ENCODE results near the gene EFNA2. TPM values are rescaled to one million over a fixed set of nuclear protein-coding genes. Genes with fewer than 3 reads are reported as not detected.

EFNA2 gene
- total RNA-seq (2013), result not detected
- not detected for polyA plus RNA-seq
- 0.24 TPM in 1 of 2 replicates, not detected in the other for polyA minus RNA-seq
- total RNA-seq, result 0 to 0.30 (median 0.10) reads per million in 11 experiments

DNA sequence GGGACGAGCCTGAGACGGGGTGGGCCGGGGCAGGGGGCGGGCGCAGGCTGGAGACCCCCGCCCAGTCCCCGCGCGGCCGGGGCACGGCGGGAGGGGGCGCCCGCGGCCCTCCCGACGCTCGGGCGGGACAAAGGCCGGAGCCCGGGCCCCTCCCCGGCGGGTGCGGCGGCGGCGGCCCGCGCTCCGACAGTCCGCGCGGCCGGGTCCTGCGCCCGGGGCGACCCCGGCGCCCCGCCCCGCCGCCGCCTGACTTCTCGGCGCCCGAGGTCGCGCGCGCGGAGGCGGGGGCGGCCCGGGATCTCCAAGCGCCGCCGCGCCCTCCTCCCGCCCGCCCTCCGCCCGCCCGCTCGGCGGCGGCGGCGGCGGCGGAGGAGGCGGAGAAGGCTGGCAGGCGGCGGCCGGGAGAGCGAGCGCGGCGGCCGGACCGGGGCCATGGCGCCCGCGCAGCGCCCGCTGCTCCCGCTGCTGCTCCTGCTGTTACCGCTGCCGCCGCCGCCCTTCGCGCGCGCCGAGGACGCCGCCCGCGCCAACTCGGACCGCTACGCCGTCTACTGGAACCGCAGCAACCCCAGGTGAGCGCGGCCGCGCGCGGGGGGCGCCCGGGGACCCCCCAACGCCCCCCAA lies at the start of gene EFNA2:
TSS of gene EFNA2 (plus strand) at position 137 of the 624 bp plus-strand sequence. CDS start at position 433, 296 bp downstream.
- no peaks in the 10 kb centered on the region for H3K79me2 ChIP-seq (ENCODE audit: insufficient read depth, low read length)
- no peak for DNase-seq
- Mint-ChIP-seq H3K36me3 (peaks cover 0 to 7% of the 10 kb centered on the region in 2 donors), H3K27ac (no peak within 1 kb of the TSS), H3K4me3 (peak within 1 kb of the TSS in 1 of 2 donors; percentile 81), H3K27me3 (ENCODE audit: low read depth in 3 of 3) (peaks cover 40 to 67% (median 45%) of the 10 kb centered on the region in 3 donors), H3K9me3 (peaks cover 0 to 13% (median 5%) of the 10 kb centered on the region in 7 donors), H3K4me1 (peaks cover 3% of the 10 kb centered on the region)
- H3K4me3 ChIP-seq (replicated peaks in 1 of 3; ENCODE audit: low read depth in 2 of 3, low read length in 3 of 3), result no peak within 1 kb of the TSS
- H3K9ac ChIP-seq (ENCODE audit: insufficient read depth, low read length, poor library complexity, severe bottlenecking), result no peak within 1 kb of the TSS
- no peak within 1 kb of the TSS for H3K4me2 ChIP-seq (replicated peaks; ENCODE audit: extremely low read depth, low read length, poor library complexity, severe bottlenecking)
- intact Hi-C loops (cut with micrococcal nuclease), result no loop called here
- no peaks in the 10 kb centered on the region for H4K20me1 ChIP-seq (ENCODE audit: insufficient read depth, low read length)
- H2AFZ ChIP-seq (ENCODE audit: insufficient read depth, low read depth, low read length, poor library complexity, severe bottlenecking), result no peak within 1 kb of the TSS
- under 1% methylated on average over 111 of the region's 113 CpGs for WGBS (ENCODE audit: insufficient coverage)
- H3K27me3 ChIP-seq (ENCODE audit: control insufficient read depth in 2 of 2, insufficient read depth in 2 of 2, low read length in 2 of 2), result peaks cover 14 to 54% of the 10 kb centered on the region in 2 donors
- H3K9me3 ChIP-seq (replicated peaks in 1 of 2; ENCODE audit: control insufficient read depth in 1 of 2, insufficient read depth in 1 of 2, low read length in 2 of 2), result peaks cover 0 to 10% of the 10 kb centered on the region in 2 donors
- no peaks in the 10 kb centered on the region for H3K4me1 ChIP-seq (ENCODE audit: control insufficient read depth in 1 of 2, insufficient read depth in 2 of 2, low read length in 2 of 2)
- TF ChIP-seq, protein P1, sequence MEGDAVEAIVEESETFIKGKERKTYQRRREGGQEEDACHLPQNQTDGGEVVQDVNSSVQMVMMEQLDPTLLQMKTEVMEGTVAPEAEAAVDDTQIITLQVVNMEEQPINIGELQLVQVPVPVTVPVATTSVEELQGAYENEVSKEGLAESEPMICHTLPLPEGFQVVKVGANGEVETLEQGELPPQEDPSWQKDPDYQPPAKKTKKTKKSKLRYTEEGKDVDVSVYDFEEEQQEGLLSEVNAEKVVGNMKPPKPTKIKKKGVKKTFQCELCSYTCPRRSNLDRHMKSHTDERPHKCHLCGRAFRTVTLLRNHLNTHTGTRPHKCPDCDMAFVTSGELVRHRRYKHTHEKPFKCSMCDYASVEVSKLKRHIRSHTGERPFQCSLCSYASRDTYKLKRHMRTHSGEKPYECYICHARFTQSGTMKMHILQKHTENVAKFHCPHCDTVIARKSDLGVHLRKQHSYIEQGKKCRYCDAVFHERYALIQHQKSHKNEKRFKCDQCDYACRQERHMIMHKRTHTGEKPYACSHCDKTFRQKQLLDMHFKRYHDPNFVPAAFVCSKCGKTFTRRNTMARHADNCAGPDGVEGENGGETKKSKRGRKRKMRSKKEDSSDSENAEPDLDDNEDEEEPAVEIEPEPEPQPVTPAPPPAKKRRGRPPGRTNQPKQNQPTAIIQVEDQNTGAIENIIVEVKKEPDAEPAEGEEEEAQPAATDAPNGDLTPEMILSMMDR (IDR thresholded peaks at IDR 0.05), result no peak
- no peak within 1 kb of the TSS for H3K27ac ChIP-seq (ENCODE audit: low read depth in 1 of 2, low read length in 2 of 2)
- no peaks in the 10 kb centered on the region for H3K36me3 ChIP-seq (replicated peaks in 1 of 2; ENCODE audit: control insufficient read depth in 1 of 2, insufficient read depth in 2 of 2, low read length in 2 of 2)

DNA sequence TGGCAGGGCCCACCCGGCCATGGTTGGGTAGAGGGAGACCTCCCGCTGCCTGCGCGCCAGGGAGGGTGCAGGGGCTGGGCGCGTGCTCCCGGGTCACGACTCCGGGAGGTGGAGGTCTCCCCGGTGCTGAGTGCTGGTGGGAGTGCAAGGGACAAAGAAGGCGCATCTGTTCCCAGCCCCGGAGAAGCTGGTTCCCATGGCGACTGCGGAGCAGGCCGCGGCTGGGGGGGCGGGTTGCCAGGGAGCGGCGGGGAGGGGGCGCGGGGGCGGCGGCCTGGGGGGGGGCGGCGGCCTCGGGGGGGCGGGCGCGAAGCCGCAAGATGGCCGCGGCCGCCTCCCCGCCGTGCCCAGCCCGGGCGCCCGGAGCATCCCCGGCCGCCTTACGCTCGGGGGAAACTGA lies 49.1 kb upstream of the EFNA2 start:
- Histone ChIP-seq H3K79me2 (ENCODE audit: insufficient read depth, low read length) (no peaks in the 10 kb centered on the region), H3K4me3 (replicated peaks in 1 of 3; ENCODE audit: low read depth in 2 of 3, low read length in 3 of 3) (peak overlapping the region in 1 of 3 experiments; percentile 57)
- WGBS (ENCODE audit: insufficient coverage), result 25% methylated on average over 22 of the region's 42 CpGs

More for the DNA sequence above, 49.1 kb upstream of the EFNA2 start:
- TF ChIP-seq, protein P1 (IDR thresholded peaks at IDR 0.05), result no peak
- no peak overlapping the region for H3K27ac ChIP-seq (ENCODE audit: low read depth in 1 of 2, low read length in 2 of 2)
- peaks cover 29% of the 10 kb centered on the region for H3K4me1 Mint-ChIP-seq
- H2AFZ ChIP-seq (ENCODE audit: insufficient read depth, low read depth, low read length, poor library complexity, severe bottlenecking), result peak overlapping the region; percentile 53
- peaks cover 0 to 12% (median 2%) of the 10 kb centered on the region in 7 donors for H3K9me3 Mint-ChIP-seq
- H3K4me3 Mint-ChIP-seq, result no peak overlapping the region
- H3K9ac ChIP-seq (ENCODE audit: insufficient read depth, low read length, poor library complexity, severe bottlenecking), result no peak overlapping the region
- intact Hi-C loops (cut with micrococcal nuclease), result loop anchor here in 1 of 2 donors (5.0 kb wide), 1 partner anchor 34 kb away; no protein-coding TSS in a partner anchor
- no peaks in the 10 kb centered on the region for H3K36me3 ChIP-seq (replicated peaks in 1 of 2; ENCODE audit: control insufficient read depth in 1 of 2, insufficient read depth in 2 of 2, low read length in 2 of 2)
- H3K36me3 Mint-ChIP-seq, result peaks cover 3 to 11% of the 10 kb centered on the region in 2 donors
- peaks cover 13% of the 10 kb centered on the region for H4K20me1 ChIP-seq (ENCODE audit: insufficient read depth, low read length)
- peaks cover 33 to 56% (median 41%) of the 10 kb centered on the region in 3 donors for H3K27me3 Mint-ChIP-seq (ENCODE audit: low read depth in 3 of 3)
- no peaks in the 10 kb centered on the region for H3K9me3 ChIP-seq (replicated peaks in 1 of 2; ENCODE audit: control insufficient read depth in 1 of 2, insufficient read depth in 1 of 2, low read length in 2 of 2)
- H3K27me3 ChIP-seq (ENCODE audit: control insufficient read depth in 2 of 2, insufficient read depth in 2 of 2, low read length in 2 of 2), result peaks cover 11 to 43% of the 10 kb centered on the region in 2 donors
- H3K4me2 ChIP-seq (replicated peaks; ENCODE audit: extremely low read depth, low read length, poor library complexity, severe bottlenecking), result peak overlapping the region; percentile 69
- H3K4me1 ChIP-seq (ENCODE audit: control insufficient read depth in 1 of 2, insufficient read depth in 2 of 2, low read length in 2 of 2), result peaks cover 25 to 38% of the 10 kb centered on the region in 2 donors
- no peak overlapping the region for H3K27ac Mint-ChIP-seq
- no peak for DNase-seq

Data from CD14-positive monocyte (primary cell).